HepG2 (cell line): ENCODE measurements around the gene KLHL11. TPM values are rescaled to one million over a fixed set of nuclear protein-coding genes. Genes with fewer than 3 reads are reported as not detected.

ENCODE experiments used
- FOXA1 ChIP-seq, 2 experiments: fragments of 450-650 bp in 1 of 2; sonication (generic) in 1 of 2; formaldehyde crosslinking in 1 of 2; IDR thresholded peaks; 2 replicates each; pipeline versions ENCODE4 v1.4.0 to v1.6.1; 2016 to 2020; ENCODE audit warnings: missing genetic modification reagents in 1 of 2
- PAXIP1 ChIP-seq: sonication (generic); formaldehyde crosslinking; conservative IDR thresholded peaks from 2 replicates; pipeline ENCODE4 v1.4.0; 2020; ENCODE audit warnings: mild to moderate bottlenecking, missing genetic modification reagents, moderate library complexity
- RELA ChIP-seq: sonication (generic); formaldehyde crosslinking; IDR thresholded peaks from 2 replicates; pipeline ENCODE4 v1.4.0; 2020; ENCODE audit warnings: missing genetic modification reagents
- TARDBP ChIP-seq: sonication (generic); formaldehyde crosslinking; IDR thresholded peaks from 2 replicates; pipeline ENCODE4 v1.8.0; 2022; ENCODE audit warnings: mild to moderate bottlenecking, missing genetic modification reagents
- ZNF121 ChIP-seq: sonication (generic); formaldehyde crosslinking; IDR thresholded peaks from 2 replicates; pipeline ENCODE4 v1.5.0; 2020; ENCODE audit warnings: mild to moderate bottlenecking, missing genetic modification reagents
- ZNF383 ChIP-seq: sonication (generic); formaldehyde crosslinking; IDR thresholded peaks from 2 replicates; pipeline ENCODE4 v1.4.0; 2020; ENCODE audit warnings: missing genetic modification reagents, mild to moderate bottlenecking, borderline replicate concordance
- ZNF605 ChIP-seq: sonication (generic); formaldehyde crosslinking; IDR thresholded peaks from 2 replicates; pipeline ENCODE4 v1.8.0; 2022; ENCODE audit warnings: mild to moderate bottlenecking, missing genetic modification reagents
- polyA plus RNA-seq, 8 experiments: library from polyadenylated mRNA; depleted of rRNA in 3 of 8; stranded (reverse) in 7 of 8; unstranded in 1 of 8; fragments of >200 nt; fragmentation: Illumina TruSeq in 4 of 8; extraction: Trizol in 4 of 8; gene quantifications; 2 replicates each; pipeline versions ENCODE4 v1.2.1 to v1.2.3, GENCODE V29; 2011 to 2016; ENCODE audit warnings: low read depth in 4 of 8, missing spikeins in 1 of 8, mixed read lengths in 1 of 8; ENCODE audit not compliant: insufficient read depth in 1 of 8
- total RNA-seq, 5 experiments: library from RNA; depleted of rRNA; stranded (reverse); fragments of >200 nt; fragmentation: Illumina TruSeq; extraction: Trizol; gene quantifications; 2 replicates each; pipeline ENCODE4 v1.2.3, GENCODE V29; 2016; ENCODE audit warnings: low read depth in 1 of 5
- TF ChIP-seq, protein P1 (sequence below): sonication (generic); formaldehyde crosslinking; IDR thresholded peaks from 2 replicates; pipeline ENCODE4 v1.8.0; 2022; ENCODE audit warnings: missing genetic modification reagents, mild to moderate bottlenecking, moderate library complexity, borderline replicate concordance
- TF ChIP-seq, protein P2 (sequence below): sonication (generic); formaldehyde crosslinking; IDR thresholded peaks from 2 replicates; pipeline ENCODE4 v1.4.0; 2020; ENCODE audit warnings: missing genetic modification reagents

The KLHL11 gene
- total and polyA plus RNA-seq, 2 of the 13 experiments (the other 11 are each of a cell fraction or from before 2014, with no cell fraction given) = 7.7 to 27.5 TPM

- TF ChIP-seq ZNF605 = no peak
- TF ChIP-seq, protein P1, sequence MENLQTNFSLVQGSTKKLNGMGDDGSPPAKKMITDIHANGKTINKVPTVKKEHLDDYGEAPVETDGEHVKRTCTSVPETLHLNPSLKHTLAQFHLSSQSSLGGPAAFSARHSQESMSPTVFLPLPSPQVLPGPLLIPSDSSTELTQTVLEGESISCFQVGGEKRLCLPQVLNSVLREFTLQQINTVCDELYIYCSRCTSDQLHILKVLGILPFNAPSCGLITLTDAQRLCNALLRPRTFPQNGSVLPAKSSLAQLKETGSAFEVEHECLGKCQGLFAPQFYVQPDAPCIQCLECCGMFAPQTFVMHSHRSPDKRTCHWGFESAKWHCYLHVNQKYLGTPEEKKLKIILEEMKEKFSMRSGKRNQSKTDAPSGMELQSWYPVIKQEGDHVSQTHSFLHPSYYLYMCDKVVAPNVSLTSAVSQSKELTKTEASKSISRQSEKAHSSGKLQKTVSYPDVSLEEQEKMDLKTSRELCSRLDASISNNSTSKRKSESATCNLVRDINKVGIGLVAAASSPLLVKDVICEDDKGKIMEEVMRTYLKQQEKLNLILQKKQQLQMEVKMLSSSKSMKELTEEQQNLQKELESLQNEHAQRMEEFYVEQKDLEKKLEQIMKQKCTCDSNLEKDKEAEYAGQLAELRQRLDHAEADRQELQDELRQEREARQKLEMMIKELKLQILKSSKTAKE = no peak
- TF ChIP-seq ZNF383 = no peak
- no peak for TF ChIP-seq RELA (CRISPR knock-in tag)
- TF ChIP-seq FOXA1 (IDR thresholded peaks at IDR 0.05) = no peak
- peak; percentile 46; the same call in 1 of the 2 replicates for TF ChIP-seq FOXA1 (CRISPR knock-in tag; IDR thresholded peaks at IDR 0.05)
- peak; percentile 50; the same call in 1 of the 2 replicates for TF ChIP-seq PAXIP1
- TF ChIP-seq TARDBP (CRISPR knock-in tag) = 0 out of 2 replicates have a peak, but pooled peaks have one; percentile 25
- TF ChIP-seq ZNF121 (CRISPR knock-in tag) = 0 out of 2 replicates have a peak, but pooled peaks have one; percentile 16
- TF ChIP-seq, protein P2, sequence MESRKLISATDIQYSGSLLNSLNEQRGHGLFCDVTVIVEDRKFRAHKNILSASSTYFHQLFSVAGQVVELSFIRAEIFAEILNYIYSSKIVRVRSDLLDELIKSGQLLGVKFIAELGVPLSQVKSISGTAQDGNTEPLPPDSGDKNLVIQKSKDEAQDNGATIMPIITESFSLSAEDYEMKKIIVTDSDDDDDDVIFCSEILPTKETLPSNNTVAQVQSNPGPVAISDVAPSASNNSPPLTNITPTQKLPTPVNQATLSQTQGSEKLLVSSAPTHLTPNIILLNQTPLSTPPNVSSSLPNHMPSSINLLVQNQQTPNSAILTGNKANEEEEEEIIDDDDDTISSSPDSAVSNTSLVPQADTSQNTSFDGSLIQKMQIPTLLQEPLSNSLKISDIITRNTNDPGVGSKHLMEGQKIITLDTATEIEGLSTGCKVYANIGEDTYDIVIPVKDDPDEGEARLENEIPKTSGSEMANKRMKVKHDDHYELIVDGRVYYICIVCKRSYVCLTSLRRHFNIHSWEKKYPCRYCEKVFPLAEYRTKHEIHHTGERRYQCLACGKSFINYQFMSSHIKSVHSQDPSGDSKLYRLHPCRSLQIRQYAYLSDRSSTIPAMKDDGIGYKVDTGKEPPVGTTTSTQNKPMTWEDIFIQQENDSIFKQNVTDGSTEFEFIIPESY (CRISPR knock-in tag) = no peak
Observed at GRCh38 chr17:41914358-41914766, 49.1 kb upstream of the KLHL11 start (continued).
